ENCODE measurements around the gene NRG3. TPM values are rescaled to one million over a fixed set of nuclear protein-coding genes. Genes with fewer than 3 reads are reported as not detected.

Gene NRG3
- total and polyA plus RNA-seq, 2 of the 4 experiments (the other 2 are of a cell fraction) = not detected

DNA sequence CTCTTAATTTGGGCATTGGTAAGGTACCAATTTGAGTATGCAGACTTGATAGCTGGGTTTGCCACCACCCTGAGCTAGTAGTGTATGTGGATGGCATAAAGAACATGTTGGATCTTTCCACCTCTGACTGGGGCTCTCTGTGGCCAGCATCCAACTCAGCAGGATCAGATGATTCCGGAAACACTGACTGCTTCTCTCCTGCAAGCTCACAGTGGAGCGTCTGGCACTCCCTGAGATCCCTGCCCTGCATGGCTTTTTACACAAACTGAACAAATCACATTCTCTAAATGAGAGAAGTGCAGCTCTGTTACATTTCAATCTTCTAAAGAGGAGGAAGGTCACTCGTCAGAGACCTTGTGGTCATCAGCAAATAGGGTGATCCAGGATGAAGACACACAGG is 1057.5 kb downstream of the NRG3 start:
- ChIA-PET CTCF (no interaction called here), POLR2A (ENCODE audit: unreplicated experiment) (no interaction called here)
- in situ Hi-C loops (cut with MboI; ENCODE audit: low sequenced_read_pairs) = no loop called here
- no peak overlapping the region for H3K4me3 ChIP-seq (ENCODE audit: insufficient read depth, low read depth, low read length)
- H3K18ac ChIP-seq (ENCODE audit: low read depth, low read length) = no peak overlapping the region
- intact Hi-C loops (cut with micrococcal nuclease) = no loop called here
- TF ChIP-seq, protein P1, sequence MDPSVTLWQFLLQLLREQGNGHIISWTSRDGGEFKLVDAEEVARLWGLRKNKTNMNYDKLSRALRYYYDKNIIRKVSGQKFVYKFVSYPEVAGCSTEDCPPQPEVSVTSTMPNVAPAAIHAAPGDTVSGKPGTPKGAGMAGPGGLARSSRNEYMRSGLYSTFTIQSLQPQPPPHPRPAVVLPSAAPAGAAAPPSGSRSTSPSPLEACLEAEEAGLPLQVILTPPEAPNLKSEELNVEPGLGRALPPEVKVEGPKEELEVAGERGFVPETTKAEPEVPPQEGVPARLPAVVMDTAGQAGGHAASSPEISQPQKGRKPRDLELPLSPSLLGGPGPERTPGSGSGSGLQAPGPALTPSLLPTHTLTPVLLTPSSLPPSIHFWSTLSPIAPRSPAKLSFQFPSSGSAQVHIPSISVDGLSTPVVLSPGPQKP (IDR thresholded peaks at IDR 0.05; ENCODE audit: borderline replicate concordance, low read depth, low read length) = no peak
- TF ChIP-seq BHLHE40 (IDR thresholded peaks at IDR 0.05; ENCODE audit: low read depth, low read length) (no peak), MAFK (IDR thresholded peaks at IDR 0.05; ENCODE audit: low read depth, low read length) (no peak)
- TF ChIP-seq, protein P2, sequence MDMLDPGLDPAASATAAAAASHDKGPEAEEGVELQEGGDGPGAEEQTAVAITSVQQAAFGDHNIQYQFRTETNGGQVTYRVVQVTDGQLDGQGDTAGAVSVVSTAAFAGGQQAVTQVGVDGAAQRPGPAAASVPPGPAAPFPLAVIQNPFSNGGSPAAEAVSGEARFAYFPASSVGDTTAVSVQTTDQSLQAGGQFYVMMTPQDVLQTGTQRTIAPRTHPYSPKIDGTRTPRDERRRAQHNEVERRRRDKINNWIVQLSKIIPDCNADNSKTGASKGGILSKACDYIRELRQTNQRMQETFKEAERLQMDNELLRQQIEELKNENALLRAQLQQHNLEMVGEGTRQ (IDR thresholded peaks at IDR 0.05; ENCODE audit: low read depth, low read length) = no peak
- H3K27me3 ChIP-seq (ENCODE audit: control insufficient read depth, insufficient read depth, low read length) = no peaks in the 10 kb centered on the region
- ATAC-seq (ENCODE audit: low read depth) (no peak), DNase-seq (no peak)
- H2AK9ac ChIP-seq (replicated peaks; ENCODE audit: low read depth, low read length, poor library complexity) = no peak overlapping the region
- H2BK20ac ChIP-seq (ENCODE audit: low read depth, low read length) = no peak overlapping the region
- no peak overlapping the region for H4K91ac ChIP-seq (ENCODE audit: insufficient read depth, low read depth, low read length)
- peaks cover 1% of the 10 kb centered on the region; the same call in 1 of the 2 replicates for H3K9me3 ChIP-seq (ENCODE audit: control insufficient read depth, insufficient read depth, low read length)
- no peak overlapping the region for H3K14ac ChIP-seq (replicated peaks; ENCODE audit: low read depth, low read length)
- no peak overlapping the region for H2AK5ac ChIP-seq (ENCODE audit: low read depth, low read length)
- H3K79me1 ChIP-seq (ENCODE audit: low read depth in 1 of 2, low read length in 2 of 2) = no peaks in the 10 kb centered on the region
- H4K8ac ChIP-seq (ENCODE audit: low read depth in 2 of 2, low read length in 2 of 2) = no peak overlapping the region
- no peak overlapping the region for H3K9ac ChIP-seq (ENCODE audit: low read depth, low read length)
- no peak overlapping the region for H2BK15ac ChIP-seq (ENCODE audit: low read depth, low read length)
- no peaks in the 10 kb centered on the region for H3K36me3 ChIP-seq (ENCODE audit: control insufficient read depth, insufficient read depth, low read length)
- H3K9me1 ChIP-seq (ENCODE audit: insufficient read depth, low read length) = no peaks in the 10 kb centered on the region
- no peaks in the 10 kb centered on the region for H3K4me1 ChIP-seq (ENCODE audit: control insufficient read depth, insufficient read depth, low read length)
- no peak overlapping the region for H2AFZ ChIP-seq (replicated peaks; ENCODE audit: low read length, poor library complexity)
- no TSS peak for BruUV-seq (replicated peaks)
- WGBS, 2 experiments (ENCODE audit: extremely low coverage in 2 of 2, insufficient read length in 1 of 2) = 80% methylated on average over 1 of the region's 3 CpGs; no CpG with 5 or more reads in 1 of the 2 experiments
- H3K4ac ChIP-seq (ENCODE audit: low read depth, low read length) = no peak overlapping the region
- no peak overlapping the region for H3K4me2 ChIP-seq (ENCODE audit: low read depth, low read length)
- no peak overlapping the region for H2BK5ac ChIP-seq (ENCODE audit: low read depth, low read length, poor library complexity, severe bottlenecking)
- no peak overlapping the region for H4K5ac ChIP-seq (ENCODE audit: low read depth, low read length)
- H3K23ac ChIP-seq (ENCODE audit: low read depth, low read length) = no peak overlapping the region
- no peak overlapping the region for H3K27ac ChIP-seq (ENCODE audit: insufficient read depth, low read length)
- no peak overlapping the region for H3K56ac ChIP-seq (ENCODE audit: extremely low read depth, insufficient read depth, low read length)
- H2BK120ac ChIP-seq (ENCODE audit: low read depth, low read length) = no peak overlapping the region
- dilution Hi-C loops (cut with HindIII; ENCODE audit: low sequenced_read_pairs, unreplicated experiment) = no loop called here
- no peaks in the 10 kb centered on the region for H4K20me1 ChIP-seq (ENCODE audit: insufficient read depth, low read length)

Measured in IMR-90 (cell line).